Esophagus muscularis mucosa (tissue), 4 donors: ENCODE results near the gene FAM193B. TPM values are rescaled to one million over a fixed set of nuclear protein-coding genes. Genes with fewer than 3 reads are reported as not detected.

Source experiments
- DNase-seq: peaks from one replicate; pipeline ENCODE4 v3.0.0-alpha.2; 2017; ENCODE audit errors: extremely low spot score
- H3K27ac ChIP-seq, 4 donors: fragments of 200-600 bp; sonication (generic); replicated peaks in 1 of 4; 1 replicate in 3 of 4; 2 replicates in 1 of 4; pipeline ENCODE4 v1.5.1; 2016 to 2019; ENCODE audit warnings: mild to moderate bottlenecking in 1 of 4
- H3K27me3 ChIP-seq, 4 donors: fragments of 200-600 bp; sonication (generic); one replicate each; pipeline versions ENCODE4 v1.5.1 to v1.6.0; 2016 to 2019
- H3K36me3 ChIP-seq, 4 donors: fragments of 200-600 bp; sonication (generic); one replicate each; pipeline ENCODE4 v1.5.1; 2016 to 2019
- H3K4me1 ChIP-seq, 4 donors: fragments of 200-600 bp; sonication (generic); one replicate each; pipeline ENCODE4 v1.5.1; 2016 to 2019
- H3K4me3 ChIP-seq, 4 donors: fragments of 200-600 bp; sonication (generic); 1 replicate in 2 of 4; 2 replicates in 2 of 4; pipeline ENCODE4 v1.5.1; 2016 to 2019; ENCODE audit warnings: mild to moderate bottlenecking in 4 of 4, moderate library complexity in 1 of 4
- H3K9me3 ChIP-seq, 4 donors: fragments of 200-600 bp; sonication (generic); 1 replicate in 3 of 4; 2 replicates in 1 of 4; pipeline ENCODE4 v1.5.1; 2016 to 2019
- EP300 ChIP-seq: sonication (generic); formaldehyde crosslinking; IDR thresholded peaks from one replicate; pipeline ENCODE4 v1.6.1; 2017; ENCODE audit warnings: antibody characterized with exemption
- POLR2A ChIP-seq: fragments of 450-650 bp; IDR thresholded peaks from one replicate; pipeline ENCODE4 v1.6.1; 2017; ENCODE audit warnings: antibody characterized with exemption, moderate library complexity, mild to moderate bottlenecking, low read depth
- POLR2AphosphoS5 ChIP-seq, 2 donors: sonication (generic); formaldehyde crosslinking; IDR thresholded peaks; one replicate each; pipeline ENCODE4 v1.6.1; 2017; ENCODE audit warnings: antibody characterized with exemption in 2 of 2
- WGBS: methylation state at CpG from one replicate; pipeline ENCODE4 v1.1.5; 2018; 5-methylcytosine and 5-hydroxymethylcytosine counted together
- intact Hi-C: fragments of 100-400 bp; cut with DNase I; formaldehyde crosslinking; loops from one replicate; pipeline ENCODE4 v1.15.1; 2023
- total RNA-seq, 4 donors: library from RNA; depleted of rRNA; stranded (reverse); fragments of >200 nt; gene quantifications; one replicate each; pipeline versions ENCODE4 v1.1.0 to v1.2.1, GENCODE V29; 2016
- TF ChIP-seq, protein P1 (sequence below), 3 experiments: fragments of 200-600 bp in 2 of 3; fragments of 450-650 bp in 1 of 3; sonication (generic) in 2 of 3; IDR thresholded peaks; one replicate each; pipeline ENCODE4 v1.5.1; 2017 to 2019; ENCODE audit warnings: antibody characterized with exemption in 3 of 3, mild to moderate bottlenecking in 2 of 3, moderate library complexity in 1 of 3

Gene FAM193B
- total RNA-seq, 4 donors from 2014 or later: 24.4 to 65.6 (median 50.7) TPM

DNA sequence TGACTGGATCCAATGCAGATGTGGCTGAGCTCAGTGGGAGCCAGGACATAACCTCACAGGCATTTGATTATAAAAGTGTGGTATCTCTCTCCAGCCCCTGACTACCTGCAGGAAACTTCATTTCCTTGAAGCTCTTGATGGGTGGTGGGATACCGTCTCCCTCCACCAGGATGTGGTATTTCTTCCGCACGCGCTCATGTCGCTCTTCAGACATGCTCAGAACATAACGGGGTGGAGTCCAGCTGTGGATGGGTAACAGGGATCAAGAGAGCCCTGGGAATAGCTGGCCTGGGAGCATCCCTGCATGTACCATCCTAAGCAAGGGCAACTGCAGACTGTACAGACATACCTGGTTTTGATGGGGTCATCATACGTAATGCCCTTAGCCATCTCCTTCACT, 38.8 kb downstream of the FAM193B start:
- 91% methylated on average over 6 of the region's 7 CpGs for WGBS
- peaks cover 17 to 49% (median 32%) of the 10 kb centered on the region in 4 donors for H3K4me1 ChIP-seq
- no peaks in the 10 kb centered on the region for H3K27me3 ChIP-seq
- DNase-seq: no peak
- intact Hi-C loops: loop anchor here (5.0 kb wide), 1 partner anchor 37 kb away; the partner anchor contains the start of gene FAM193B
- TF ChIP-seq POLR2AphosphoS5 (IDR thresholded peaks at IDR 0.05) (no peak), POLR2A (no peak), EP300 (no peak)
- TF ChIP-seq, protein P1, sequence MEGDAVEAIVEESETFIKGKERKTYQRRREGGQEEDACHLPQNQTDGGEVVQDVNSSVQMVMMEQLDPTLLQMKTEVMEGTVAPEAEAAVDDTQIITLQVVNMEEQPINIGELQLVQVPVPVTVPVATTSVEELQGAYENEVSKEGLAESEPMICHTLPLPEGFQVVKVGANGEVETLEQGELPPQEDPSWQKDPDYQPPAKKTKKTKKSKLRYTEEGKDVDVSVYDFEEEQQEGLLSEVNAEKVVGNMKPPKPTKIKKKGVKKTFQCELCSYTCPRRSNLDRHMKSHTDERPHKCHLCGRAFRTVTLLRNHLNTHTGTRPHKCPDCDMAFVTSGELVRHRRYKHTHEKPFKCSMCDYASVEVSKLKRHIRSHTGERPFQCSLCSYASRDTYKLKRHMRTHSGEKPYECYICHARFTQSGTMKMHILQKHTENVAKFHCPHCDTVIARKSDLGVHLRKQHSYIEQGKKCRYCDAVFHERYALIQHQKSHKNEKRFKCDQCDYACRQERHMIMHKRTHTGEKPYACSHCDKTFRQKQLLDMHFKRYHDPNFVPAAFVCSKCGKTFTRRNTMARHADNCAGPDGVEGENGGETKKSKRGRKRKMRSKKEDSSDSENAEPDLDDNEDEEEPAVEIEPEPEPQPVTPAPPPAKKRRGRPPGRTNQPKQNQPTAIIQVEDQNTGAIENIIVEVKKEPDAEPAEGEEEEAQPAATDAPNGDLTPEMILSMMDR (IDR thresholded peaks at IDR 0.05): no peak
- no peaks in the 10 kb centered on the region for H3K9me3 ChIP-seq
- peak overlapping the region; percentile 79 to 98 (median 94) for H3K4me3 ChIP-seq
- no peak overlapping the region for H3K27ac ChIP-seq
- H3K36me3 ChIP-seq: peaks cover 51 to 66% (median 65%) of the 10 kb centered on the region in 4 donors

GRCh38 chr5:177514541-177514940, 39.8 kb downstream of the FAM193B start:
- H3K27me3 ChIP-seq: no peaks in the 10 kb centered on the region
- no peaks in the 10 kb centered on the region for H3K9me3 ChIP-seq
- no peak overlapping the region for H3K4me3 ChIP-seq
- peaks cover 44 to 64% (median 59%) of the 10 kb centered on the region in 4 donors for H3K36me3 ChIP-seq
- TF ChIP-seq, protein P1 (IDR thresholded peaks at IDR 0.05): no peak
- TF ChIP-seq POLR2A (no peak), EP300 (no peak), POLR2AphosphoS5 (IDR thresholded peaks at IDR 0.05) (no peak)
- H3K4me1 ChIP-seq: peaks cover 21 to 47% (median 32%) of the 10 kb centered on the region in 4 donors
- H3K27ac ChIP-seq: no peak overlapping the region
- intact Hi-C loops: no loop called here
- no peak for DNase-seq
- 96% methylated on average over 3 of the region's 11 CpGs for WGBS

DNA sequence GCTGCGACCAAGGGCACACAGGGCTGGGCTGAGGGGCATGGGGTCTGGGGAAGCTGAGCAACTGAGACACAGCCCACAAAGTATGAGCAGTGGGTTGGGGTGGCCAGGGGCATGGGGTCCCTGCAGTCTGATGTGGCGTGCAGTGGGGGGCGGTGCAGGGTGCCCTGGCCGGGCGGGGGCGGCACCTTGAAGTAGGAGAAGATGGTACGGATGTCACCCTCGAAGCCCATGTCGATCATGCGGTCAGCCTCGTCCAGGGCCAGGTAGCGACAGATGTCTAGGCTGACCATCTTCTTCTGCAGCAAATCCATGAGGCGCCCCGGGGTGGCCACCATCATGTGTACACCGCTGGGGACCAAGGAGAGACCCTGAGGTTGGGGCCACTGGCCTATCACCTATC, 40.9 kb downstream of the FAM193B start:
- Histone ChIP-seq H3K27ac (no peak overlapping the region), H3K36me3 (peaks cover 41 to 59% (median 56%) of the 10 kb centered on the region in 4 donors), H3K9me3 (no peaks in the 10 kb centered on the region), H3K4me1 (peaks cover 18 to 41% (median 31%) of the 10 kb centered on the region in 4 donors), H3K27me3 (no peaks in the 10 kb centered on the region), H3K4me3 (no peak overlapping the region)
- DNase-seq: no peak
- 95% methylated on average over 6 of the region's 15 CpGs for whole genome bisulfite sequencing
- TF ChIP-seq, protein P1 (IDR thresholded peaks at IDR 0.05): no peak
- TF ChIP-seq EP300: no peak
- no peak for TF ChIP-seq POLR2AphosphoS5 (IDR thresholded peaks at IDR 0.05)
- no peak for TF ChIP-seq POLR2A
- intact Hi-C loops: no loop called here

GRCh38 chr5:177512736-177513380, 41.5 kb downstream of the FAM193B start:
- 92% methylated on average over 12 of the region's 16 CpGs for WGBS
- intact Hi-C loops: no loop called here
- Histone ChIP-seq H3K4me1 (peaks cover 18 to 41% (median 31%) of the 10 kb centered on the region in 4 donors), H3K4me3 (no peak overlapping the region), H3K9me3 (no peaks in the 10 kb centered on the region), H3K27ac (no peak overlapping the region), H3K36me3 (peaks cover 41 to 59% (median 56%) of the 10 kb centered on the region in 4 donors), H3K27me3 (no peaks in the 10 kb centered on the region)
- TF ChIP-seq EP300: no peak
- TF ChIP-seq POLR2AphosphoS5 (IDR thresholded peaks at IDR 0.05): no peak
- TF ChIP-seq POLR2A: no peak
- TF ChIP-seq, protein P1 (IDR thresholded peaks at IDR 0.05): no peak
- no peak for DNase-seq
